Suprapubic skin (tissue), 4 donors: ENCODE data around the gene HOXC4.

Experiments
- POLR2A ChIP-seq, 2 donors: fragments of 450-650 bp; IDR thresholded peaks; one replicate each; pipeline ENCODE4 v1.6.1; 2017; ENCODE audit warnings: antibody characterized with exemption in 2 of 2, mild to moderate bottlenecking in 2 of 2, moderate library complexity in 2 of 2
- POLR2AphosphoS5 ChIP-seq, 3 donors: sonication (generic); formaldehyde crosslinking; IDR thresholded peaks; one replicate each; pipeline ENCODE4 v1.6.1; 2017; ENCODE audit warnings: antibody characterized with exemption in 3 of 3
- TF ChIP-seq, protein P1 (sequence below), 2 donors: fragments of 200-600 bp in 1 of 2; fragments of 450-650 bp in 1 of 2; sonication (generic) in 1 of 2; IDR thresholded peaks; one replicate each; pipeline ENCODE4 v1.5.1; 2016 to 2019; ENCODE audit warnings: antibody characterized with exemption in 2 of 2, mild to moderate bottlenecking in 1 of 2, moderate library complexity in 1 of 2

DNA sequence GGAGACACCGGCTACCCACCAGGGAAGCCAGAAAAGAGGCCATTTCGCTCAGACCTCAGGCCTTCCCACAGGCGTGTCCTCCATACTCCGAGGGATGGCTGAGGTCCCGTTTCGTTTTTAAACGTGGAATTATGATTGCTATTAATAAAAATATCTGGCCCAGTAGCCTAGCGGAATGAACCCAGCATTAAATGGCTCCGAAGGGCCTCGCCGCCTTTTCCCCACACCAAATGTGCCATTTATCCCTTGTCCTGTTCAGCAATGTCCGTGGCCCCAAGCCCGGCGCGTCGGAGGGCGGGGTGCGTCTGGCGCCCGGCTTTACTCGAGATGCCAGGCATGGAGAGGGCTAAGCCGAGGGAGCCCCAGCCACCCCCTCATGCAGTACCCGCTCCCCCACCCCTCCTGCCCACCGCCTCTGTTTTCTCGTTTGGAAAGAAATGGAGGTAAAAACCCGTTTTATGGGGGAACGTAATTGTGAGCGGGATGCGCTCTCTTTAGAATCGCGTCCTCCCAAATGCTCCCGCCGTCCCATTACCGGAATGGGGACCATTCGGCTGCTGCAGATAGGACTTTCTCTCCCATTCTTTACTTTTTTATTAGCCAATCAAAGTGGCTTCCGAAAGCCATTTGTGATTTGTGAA is 39.1 kb upstream of the HOXC4 start:
- TF ChIP-seq, protein P1, sequence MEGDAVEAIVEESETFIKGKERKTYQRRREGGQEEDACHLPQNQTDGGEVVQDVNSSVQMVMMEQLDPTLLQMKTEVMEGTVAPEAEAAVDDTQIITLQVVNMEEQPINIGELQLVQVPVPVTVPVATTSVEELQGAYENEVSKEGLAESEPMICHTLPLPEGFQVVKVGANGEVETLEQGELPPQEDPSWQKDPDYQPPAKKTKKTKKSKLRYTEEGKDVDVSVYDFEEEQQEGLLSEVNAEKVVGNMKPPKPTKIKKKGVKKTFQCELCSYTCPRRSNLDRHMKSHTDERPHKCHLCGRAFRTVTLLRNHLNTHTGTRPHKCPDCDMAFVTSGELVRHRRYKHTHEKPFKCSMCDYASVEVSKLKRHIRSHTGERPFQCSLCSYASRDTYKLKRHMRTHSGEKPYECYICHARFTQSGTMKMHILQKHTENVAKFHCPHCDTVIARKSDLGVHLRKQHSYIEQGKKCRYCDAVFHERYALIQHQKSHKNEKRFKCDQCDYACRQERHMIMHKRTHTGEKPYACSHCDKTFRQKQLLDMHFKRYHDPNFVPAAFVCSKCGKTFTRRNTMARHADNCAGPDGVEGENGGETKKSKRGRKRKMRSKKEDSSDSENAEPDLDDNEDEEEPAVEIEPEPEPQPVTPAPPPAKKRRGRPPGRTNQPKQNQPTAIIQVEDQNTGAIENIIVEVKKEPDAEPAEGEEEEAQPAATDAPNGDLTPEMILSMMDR (IDR thresholded peaks at IDR 0.05) = no peak
- TF ChIP-seq POLR2AphosphoS5 (IDR thresholded peaks at IDR 0.05) = peak in 1 of 3 donors; percentile 9
- no peak for TF ChIP-seq POLR2A (IDR thresholded peaks at IDR 0.05)
